GM10847 (cell line): ENCODE measurements around the gene SBSN.

Experiments
- POLR2A ChIP-seq: IDR thresholded peaks from 2 replicates; pipeline ENCODE4 v1.6.1; 2011; ENCODE audit not compliant: insufficient read length; ENCODE audit errors: extremely low read depth

Gene SBSN

GRCh38 chr19:35488677-35489076 is 39.4 kb downstream of the SBSN start:
- no peak for TF ChIP-seq POLR2A

GRCh38 chr19:35487656-35488182 is 40.4 kb downstream of the SBSN start:
- TF ChIP-seq POLR2A, result no peak

GRCh38 chr19:35486268-35486708 is 41.8 kb downstream of the SBSN start:
- TF ChIP-seq POLR2A, result no peak

- TF ChIP-seq POLR2A, result no peak
Measured at GRCh38 chr19:35484252-35485036, 43.7 kb downstream of the SBSN start.

- TF ChIP-seq POLR2A, result no peak
Measured at GRCh38 chr19:35483089-35483488, 45.0 kb downstream of the SBSN start.

- TF ChIP-seq POLR2A, result no peak
Measured at GRCh38 chr19:35478794-35479677, 49.1 kb downstream of the SBSN start.

- no peak for TF ChIP-seq POLR2A
Measured at GRCh38 chr19:35476149-35476548, 52.0 kb downstream of the SBSN start.

- TF ChIP-seq POLR2A, result no peak
Measured at GRCh38 chr19:35474104-35474503, 54.0 kb downstream of the SBSN start.
